Panc1 (cell line): ENCODE results near the gene RAET1E. TPM values are rescaled to one million over a fixed set of nuclear protein-coding genes. Genes with fewer than 3 reads are reported as not detected.

Source experiments
- ATAC-seq: fragments of 200-7000 bp; cut with Tn5 transposase; 2 replicates; pipeline ENCODE4 v1.9.1; 2020; ENCODE audit warnings: mild to moderate bottlenecking, moderate library complexity
- BruUV-seq: library from RNA; stranded (reverse); fragments of 400-500 nt; replicated peaks from 2 replicates; lab custom pipeline; 2021; lab: Mats Ljungman, UMichigan
- CTCF ChIA-PET: fragments of 300-600 bp; sonication (Branson Sonifier 250); formaldehyde crosslinking; loops from one replicate; lab custom pipeline; 2022; ENCODE audit warnings: antibody characterized with exemption; lab: Charles Lee
- POLR2A ChIA-PET: fragments of 300-600 bp; sonication (Branson Sonifier 250); formaldehyde crosslinking; loops from one replicate; lab custom pipeline; 2022; ENCODE audit warnings: antibody characterized with exemption; lab: Charles Lee
- DNase-seq: peaks from one replicate; pipeline ENCODE4 v3.0.0-alpha.2; 2010; ENCODE audit warnings: low read depth, low spot score
- H3K27ac ChIP-seq: 2 replicates; pipeline ENCODE4 v1.5.1; 2011; ENCODE audit warnings: mild to moderate bottlenecking, low read length, inconsistent platforms
- H3K27me3 ChIP-seq: fragments of 200-500 bp; sonication (Bioruptor generic); 2 replicates; pipeline ENCODE4 v1.6.0; 2014; ENCODE audit warnings: low read length, inconsistent platforms; ENCODE audit not compliant: control insufficient read depth, insufficient read depth
- H3K36me3 ChIP-seq: fragments of 200-500 bp; sonication (Bioruptor generic); 2 replicates; pipeline ENCODE4 v1.5.1; 2014; ENCODE audit warnings: inconsistent platforms, mild to moderate bottlenecking, low read length, moderate library complexity; ENCODE audit not compliant: control insufficient read depth, insufficient read depth
- H3K4me1 ChIP-seq: 2 replicates; pipeline ENCODE4 v1.5.1; 2011; ENCODE audit warnings: inconsistent platforms, mild to moderate bottlenecking, low read length, moderate library complexity; ENCODE audit not compliant: control insufficient read depth, insufficient read depth
- H3K4me3 ChIP-seq, 2 experiments: 2 replicates each; pipeline ENCODE4 v1.5.1; 2011 to 2012; ENCODE audit warnings: low read depth in 2 of 2, low read length in 2 of 2, mild to moderate bottlenecking in 2 of 2, inconsistent platforms in 1 of 2, moderate library complexity in 1 of 2
- H3K9me3 ChIP-seq: fragments of 200-500 bp; sonication (Bioruptor generic); 2 replicates; pipeline ENCODE4 v1.5.1; 2014; ENCODE audit warnings: low read depth, mild to moderate bottlenecking, inconsistent platforms, low read length, moderate library complexity; ENCODE audit not compliant: control insufficient read depth, insufficient read depth
- POLR2AphosphoS5 ChIP-seq: IDR thresholded peaks from 2 replicates; pipeline ENCODE4 v1.6.1; 2012; ENCODE audit warnings: mild to moderate bottlenecking, low read depth, low read length, moderate library complexity
- SIN3A ChIP-seq: IDR thresholded peaks from 2 replicates; pipeline ENCODE4 v1.6.1; 2012; ENCODE audit warnings: low read depth, mild to moderate bottlenecking, low read length, moderate library complexity, borderline replicate concordance; ENCODE audit not compliant: insufficient read depth
- TCF7L2 ChIP-seq: IDR thresholded peaks from 2 replicates; pipeline ENCODE4 v1.6.1; 2011; ENCODE audit warnings: mild to moderate bottlenecking, low read depth, low read length, inconsistent platforms
- in situ Hi-C: cut with HindIII; loops from 2 replicates; pipeline ENCODE4 v1.10.0; 2016; ENCODE audit warnings: low sequenced_read_pairs, low pct_unique_long_range_greater_than_20kb
- intact Hi-C: fragments of 100-400 bp; cut with micrococcal nuclease; formaldehyde crosslinking; loops from one replicate; pipeline ENCODE4 v1.10.0; 2022; ENCODE audit not compliant: unreplicated experiment
- total RNA-seq: library from RNA; stranded (reverse); gene quantifications from one replicate; pipeline ENCODE4 v1.2.1, GENCODE V29; 2021; ENCODE audit not compliant: unreplicated experiment
- TF ChIP-seq, protein P1 (sequence below): fragments of 450-650 bp; IDR thresholded peaks from 2 replicates; pipeline ENCODE4 v1.5.1; 2017; ENCODE audit warnings: mild to moderate bottlenecking
- TF ChIP-seq, protein P2 (sequence below), 2 experiments: IDR thresholded peaks; 2 replicates each; pipeline ENCODE4 v1.6.1; 2011 to 2012; ENCODE audit warnings: low read depth in 2 of 2, control low read depth in 1 of 2, low read length in 1 of 2, mild to moderate bottlenecking in 1 of 2, moderate library complexity in 1 of 2; ENCODE audit not compliant: insufficient read depth in 1 of 2

Gene RAET1E
- total RNA-seq, 1 experiment from 2014 or later = 1.8 TPM

DNA sequence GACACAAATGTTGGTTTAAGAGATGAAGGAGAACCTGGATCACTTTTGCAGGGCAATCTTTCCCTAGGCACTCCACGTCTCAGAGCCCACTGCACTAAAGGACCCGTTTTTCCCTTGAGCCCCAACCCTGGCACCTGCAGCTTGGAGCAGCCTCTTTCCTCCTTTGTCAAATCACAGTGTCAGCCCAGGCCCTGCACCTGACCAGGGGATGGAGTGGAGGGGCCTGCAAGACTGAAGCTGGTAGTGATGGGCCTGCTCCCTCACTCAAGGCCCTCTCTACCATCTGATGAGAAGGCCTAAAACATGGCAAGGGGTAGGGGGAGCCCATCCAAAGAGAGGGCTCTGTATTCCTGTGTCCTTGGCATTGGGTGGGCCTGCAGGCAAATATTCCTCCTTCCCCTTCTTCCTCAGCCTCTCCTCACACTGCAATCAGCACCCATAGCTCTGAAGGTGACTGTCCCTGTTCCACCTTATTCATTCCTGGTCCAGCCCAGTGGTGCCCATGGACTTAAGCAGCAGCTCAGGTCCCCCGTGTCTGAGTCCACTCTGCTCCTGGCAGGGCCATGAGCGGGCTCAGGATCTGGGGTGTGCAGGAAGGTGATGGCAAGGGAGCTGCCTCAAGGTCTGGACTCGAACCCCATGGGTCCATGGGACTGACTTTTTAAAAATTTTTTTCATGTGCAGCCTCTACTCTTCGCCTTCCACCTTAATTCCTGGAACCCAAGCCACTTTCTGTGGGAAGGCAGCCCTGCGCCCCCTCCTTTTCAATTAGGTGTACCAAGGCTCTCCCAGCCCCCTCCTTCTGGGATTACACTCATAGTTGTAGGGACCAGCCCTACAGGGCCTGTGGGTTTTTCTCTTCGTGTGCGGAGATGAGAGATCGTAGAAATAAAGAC, 18.3 kb upstream of the RAET1E start:
- intact Hi-C loops = no loop called here
- H3K27ac ChIP-seq = no peak overlapping the region
- TF ChIP-seq, protein P1, sequence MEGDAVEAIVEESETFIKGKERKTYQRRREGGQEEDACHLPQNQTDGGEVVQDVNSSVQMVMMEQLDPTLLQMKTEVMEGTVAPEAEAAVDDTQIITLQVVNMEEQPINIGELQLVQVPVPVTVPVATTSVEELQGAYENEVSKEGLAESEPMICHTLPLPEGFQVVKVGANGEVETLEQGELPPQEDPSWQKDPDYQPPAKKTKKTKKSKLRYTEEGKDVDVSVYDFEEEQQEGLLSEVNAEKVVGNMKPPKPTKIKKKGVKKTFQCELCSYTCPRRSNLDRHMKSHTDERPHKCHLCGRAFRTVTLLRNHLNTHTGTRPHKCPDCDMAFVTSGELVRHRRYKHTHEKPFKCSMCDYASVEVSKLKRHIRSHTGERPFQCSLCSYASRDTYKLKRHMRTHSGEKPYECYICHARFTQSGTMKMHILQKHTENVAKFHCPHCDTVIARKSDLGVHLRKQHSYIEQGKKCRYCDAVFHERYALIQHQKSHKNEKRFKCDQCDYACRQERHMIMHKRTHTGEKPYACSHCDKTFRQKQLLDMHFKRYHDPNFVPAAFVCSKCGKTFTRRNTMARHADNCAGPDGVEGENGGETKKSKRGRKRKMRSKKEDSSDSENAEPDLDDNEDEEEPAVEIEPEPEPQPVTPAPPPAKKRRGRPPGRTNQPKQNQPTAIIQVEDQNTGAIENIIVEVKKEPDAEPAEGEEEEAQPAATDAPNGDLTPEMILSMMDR = no peak
- TF ChIP-seq POLR2AphosphoS5 (no peak), SIN3A (no peak), TCF7L2 (no peak)
- TF ChIP-seq, protein P2, sequence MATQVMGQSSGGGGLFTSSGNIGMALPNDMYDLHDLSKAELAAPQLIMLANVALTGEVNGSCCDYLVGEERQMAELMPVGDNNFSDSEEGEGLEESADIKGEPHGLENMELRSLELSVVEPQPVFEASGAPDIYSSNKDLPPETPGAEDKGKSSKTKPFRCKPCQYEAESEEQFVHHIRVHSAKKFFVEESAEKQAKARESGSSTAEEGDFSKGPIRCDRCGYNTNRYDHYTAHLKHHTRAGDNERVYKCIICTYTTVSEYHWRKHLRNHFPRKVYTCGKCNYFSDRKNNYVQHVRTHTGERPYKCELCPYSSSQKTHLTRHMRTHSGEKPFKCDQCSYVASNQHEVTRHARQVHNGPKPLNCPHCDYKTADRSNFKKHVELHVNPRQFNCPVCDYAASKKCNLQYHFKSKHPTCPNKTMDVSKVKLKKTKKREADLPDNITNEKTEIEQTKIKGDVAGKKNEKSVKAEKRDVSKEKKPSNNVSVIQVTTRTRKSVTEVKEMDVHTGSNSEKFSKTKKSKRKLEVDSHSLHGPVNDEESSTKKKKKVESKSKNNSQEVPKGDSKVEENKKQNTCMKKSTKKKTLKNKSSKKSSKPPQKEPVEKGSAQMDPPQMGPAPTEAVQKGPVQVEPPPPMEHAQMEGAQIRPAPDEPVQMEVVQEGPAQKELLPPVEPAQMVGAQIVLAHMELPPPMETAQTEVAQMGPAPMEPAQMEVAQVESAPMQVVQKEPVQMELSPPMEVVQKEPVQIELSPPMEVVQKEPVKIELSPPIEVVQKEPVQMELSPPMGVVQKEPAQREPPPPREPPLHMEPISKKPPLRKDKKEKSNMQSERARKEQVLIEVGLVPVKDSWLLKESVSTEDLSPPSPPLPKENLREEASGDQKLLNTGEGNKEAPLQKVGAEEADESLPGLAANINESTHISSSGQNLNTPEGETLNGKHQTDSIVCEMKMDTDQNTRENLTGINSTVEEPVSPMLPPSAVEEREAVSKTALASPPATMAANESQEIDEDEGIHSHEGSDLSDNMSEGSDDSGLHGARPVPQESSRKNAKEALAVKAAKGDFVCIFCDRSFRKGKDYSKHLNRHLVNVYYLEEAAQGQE (IDR thresholded peaks at IDR 0.05; ENCODE audit: insufficient read depth in 1 of 2, low read depth in 2 of 2, low read length in 1 of 2) = no peak
- CTCF ChIA-PET = no interaction called here
- no peaks in the 10 kb centered on the region for H3K4me1 ChIP-seq
- POLR2A ChIA-PET = no interaction called here
- no peaks in the 10 kb centered on the region for H3K9me3 ChIP-seq
- no peak for DNase-seq
- no peaks in the 10 kb centered on the region for H3K27me3 ChIP-seq
- in situ Hi-C loops = no loop called here
- no peak for ATAC-seq
- H3K36me3 ChIP-seq = no peaks in the 10 kb centered on the region
- no TSS peak for BruUV-seq
- H3K4me3 ChIP-seq = no peak overlapping the region

GRCh38 chr6:149913540-149914240, 15.8 kb upstream of the RAET1E start:
- POLR2A ChIA-PET = no interaction called here
- ATAC-seq = no peak
- DNase-seq = no peak
- BruUV-seq = no TSS peak
- in situ Hi-C loops (no loop called here), intact Hi-C loops (no loop called here)
- Histone ChIP-seq H3K4me3 (no peak overlapping the region), H3K36me3 (no peaks in the 10 kb centered on the region), H3K27ac (no peak overlapping the region), H3K27me3 (no peaks in the 10 kb centered on the region), H3K9me3 (no peaks in the 10 kb centered on the region), H3K4me1 (no peaks in the 10 kb centered on the region)
- TF ChIP-seq, protein P2 (IDR thresholded peaks at IDR 0.05; ENCODE audit: insufficient read depth in 1 of 2, low read depth in 2 of 2, low read length in 1 of 2) = no peak
- TF ChIP-seq TCF7L2 (no peak), POLR2AphosphoS5 (no peak), SIN3A (no peak)
- CTCF ChIA-PET = no interaction called here
